Measurements from ENCODE around the gene SPSB1.

GRCh38 chr1:9416506-9416905 is 123.8 kb downstream of the SPSB1 start:
- TF ChIP-seq CTCF (IDR thresholded peaks at IDR 0.05 in 2 of 3, conservative IDR thresholded peaks at IDR 0.05 in 1 of 3; ENCODE audit: control insufficient read depth in 2 of 3, extremely low read depth in 1 of 3, insufficient read depth in 1 of 3, low read depth in 3 of 3, low read length in 3 of 3), result no peak
- no peak for TF ChIP-seq MAX (IDR thresholded peaks at IDR 0.05; ENCODE audit: low read depth, low read length)
- TF ChIP-seq POLR2A (IDR thresholded peaks at IDR 0.05; ENCODE audit: low read depth, low read length), result no peak
- TF ChIP-seq REST (IDR thresholded peaks at IDR 0.05; ENCODE audit: low read depth, low read length), result no peak
- TF ChIP-seq ZZZ3 (IDR thresholded peaks at IDR 0.05; ENCODE audit: control insufficient read depth, insufficient read length, low read depth), result no peak
- no peak for TF ChIP-seq ZBTB4 (CRISPR knock-in tag; IDR thresholded peaks at IDR 0.05)
- TF ChIP-seq YBX1 (IDR thresholded peaks at IDR 0.05), result no peak
- no peak for TF ChIP-seq EZH2 (IDR thresholded peaks at IDR 0.05; ENCODE audit: borderline replicate concordance, control insufficient read depth, low read depth, low read length)
- no peak for TF ChIP-seq JUND (IDR thresholded peaks at IDR 0.05; ENCODE audit: low read depth, low read length)
- 0 out of 2 replicates have a peak, but pooled peaks have one; percentile 52 for TF ChIP-seq EED (IDR thresholded peaks at IDR 0.05; ENCODE audit: low read depth)
- TF ChIP-seq RAD21 (IDR thresholded peaks at IDR 0.05; ENCODE audit: insufficient read depth, low read depth, low read length), result no peak
- no peak for TF ChIP-seq CEBPB (IDR thresholded peaks at IDR 0.05; ENCODE audit: borderline replicate concordance in 1 of 2, low read depth in 2 of 2, low read length in 2 of 2)
- no peak for TF ChIP-seq HCFC1 (IDR thresholded peaks at IDR 0.05; ENCODE audit: low read length)

All from GM12878 (cell line).